ENCODE data around the gene MRPL24.

Gene MRPL24

GRCh38 chr1:156711011-156711817 lies 29.7 kb downstream of the MRPL24 start:
- DNase-seq (ENCODE audit: low read depth in 4 of 4, low spot score in 1 of 4) = no peak

GRCh38 chr1:156709757-156710489 lies 31.0 kb downstream of the MRPL24 start:
- DNase-seq (ENCODE audit: low read depth in 4 of 4, low spot score in 1 of 4) = no peak

GRCh38 chr1:156709031-156709430 lies 31.9 kb downstream of the MRPL24 start:
- no peak for DNase-seq (ENCODE audit: low read depth in 4 of 4, low spot score in 1 of 4)

GRCh38 chr1:156708218-156708661 lies 32.6 kb downstream of the MRPL24 start:
- no peak for DNase-seq (ENCODE audit: low read depth in 4 of 4, low spot score in 1 of 4)

GRCh38 chr1:156707417-156708217 lies 33.3 kb downstream of the MRPL24 start:
- DNase-seq (ENCODE audit: low read depth in 4 of 4, low spot score in 1 of 4) = no peak

GRCh38 chr1:156706657-156707416 lies 34.1 kb downstream of the MRPL24 start:
- no peak for DNase-seq (ENCODE audit: low read depth in 4 of 4, low spot score in 1 of 4)

GRCh38 chr1:156705918-156706656 lies 34.8 kb downstream of the MRPL24 start:
- peak; percentile 56 to 64 (median 58) for DNase-seq (ENCODE audit: low read depth in 4 of 4, low spot score in 1 of 4)

- DNase-seq (ENCODE audit: low read depth in 4 of 4, low spot score in 1 of 4) = no peak
Observed at GRCh38 chr1:156705321-156705917, 35.5 kb downstream of the MRPL24 start, which contains the start of gene CRABP2. Gene CRABP2, minus strand, starts transcription at chr1:156705583. Its CDS starts 137 bp downstream, at chr1:156705446.

- DNase-seq (ENCODE audit: low read depth in 4 of 4, low spot score in 1 of 4) = no peak
Observed at GRCh38 chr1:156704930-156705320, 36.0 kb downstream of the MRPL24 start.

GRCh38 chr1:156704166-156704711 lies 36.6 kb downstream of the MRPL24 start:
- DNase-seq (ENCODE audit: low read depth in 4 of 4, low spot score in 1 of 4) = no peak

GRCh38 chr1:156703741-156704140 lies 37.1 kb downstream of the MRPL24 start:
- DNase-seq (ENCODE audit: low read depth in 4 of 4, low spot score in 1 of 4) = no peak

- DNase-seq (ENCODE audit: low read depth in 4 of 4, low spot score in 1 of 4) = no peak
Observed at GRCh38 chr1:156703336-156703735, 37.6 kb downstream of the MRPL24 start.

GRCh38 chr1:156700736-156701531 lies 40.0 kb downstream of the MRPL24 start:
- no peak for DNase-seq (ENCODE audit: low read depth in 4 of 4, low spot score in 1 of 4)

- DNase-seq (ENCODE audit: low read depth in 4 of 4, low spot score in 1 of 4) = no peak
Observed at GRCh38 chr1:156698995-156699394, 41.9 kb downstream of the MRPL24 start.

GRCh38 chr1:156697481-156697880 lies 43.4 kb downstream of the MRPL24 start:
- DNase-seq (ENCODE audit: low read depth in 4 of 4, low spot score in 1 of 4) = no peak

- DNase-seq (ENCODE audit: low read depth in 4 of 4, low spot score in 1 of 4) = no peak
Observed at GRCh38 chr1:156696755-156697154, 44.1 kb downstream of the MRPL24 start.

- no peak for DNase-seq (ENCODE audit: low read depth in 4 of 4, low spot score in 1 of 4)
Observed at GRCh38 chr1:156694690-156694962, 46.3 kb downstream of the MRPL24 start.

GRCh38 chr1:156693848-156694689 lies 46.8 kb downstream of the MRPL24 start:
- no peak for DNase-seq (ENCODE audit: low read depth in 4 of 4, low spot score in 1 of 4)
